ENCODE measurements around the gene PSMD12. TPM values are rescaled to one million over a fixed set of nuclear protein-coding genes. Genes with fewer than 3 reads are reported as not detected.

Gene PSMD12
- polyA plus RNA-seq, 2 donors = 20.3 to 28.7 TPM

- Histone ChIP-seq H3K9me3 (ENCODE audit: control insufficient read depth in 2 of 2, insufficient read depth in 1 of 2, low read depth in 1 of 2, low read length in 1 of 2) (no peaks in the 10 kb centered on the region), H3K36me3 (ENCODE audit: control insufficient read depth in 2 of 2, insufficient read depth in 2 of 2, low read length in 1 of 2) (peaks cover 0 to 4% of the 10 kb centered on the region in 2 donors), H3K4me3 (ENCODE audit: low read depth in 1 of 2, low read length in 2 of 2) (peak overlapping the region; percentile 86 to 98), H3K27me3 (ENCODE audit: control insufficient read depth in 1 of 2, insufficient read depth in 2 of 2, low read length in 2 of 2) (no peaks in the 10 kb centered on the region), H3K4me1 (ENCODE audit: control insufficient read depth in 2 of 2, insufficient read depth in 2 of 2, low read length in 1 of 2) (peaks cover 0 to 9% of the 10 kb centered on the region in 2 donors), H3K27ac (ENCODE audit: low read depth in 2 of 2, low read length in 1 of 2) (peak overlapping the region; percentile 85 to 93)
- WGBS, 2 donors = 42 to 50% methylated on average over 26 of the region's 26 CpGs
Observed at GRCh38 chr17:67364847-67365737, 1.3 kb downstream of the PSMD12 start.

GRCh38 chr17:67362173-67362572 lies 4.2 kb downstream of the PSMD12 start:
- H3K36me3 ChIP-seq (ENCODE audit: control insufficient read depth in 2 of 2, insufficient read depth in 2 of 2, low read length in 1 of 2) = peaks cover 0 to 4% of the 10 kb centered on the region in 2 donors
- H3K4me3 ChIP-seq (ENCODE audit: low read depth in 1 of 2, low read length in 2 of 2) = no peak overlapping the region
- 87 to 93% methylated on average over 9 of the region's 9 CpGs for WGBS, 2 donors
- no peaks in the 10 kb centered on the region for H3K27me3 ChIP-seq (ENCODE audit: control insufficient read depth in 1 of 2, insufficient read depth in 2 of 2, low read length in 2 of 2)
- H3K4me1 ChIP-seq (ENCODE audit: control insufficient read depth in 2 of 2, insufficient read depth in 2 of 2, low read length in 1 of 2) = peaks cover 2 to 9% of the 10 kb centered on the region in 2 donors
- no peaks in the 10 kb centered on the region for H3K9me3 ChIP-seq (ENCODE audit: control insufficient read depth in 2 of 2, insufficient read depth in 1 of 2, low read depth in 1 of 2, low read length in 1 of 2)
- no peak overlapping the region for H3K27ac ChIP-seq (ENCODE audit: low read depth in 2 of 2, low read length in 1 of 2)

- peaks cover 0 to 8% of the 10 kb centered on the region in 2 donors for H3K36me3 ChIP-seq (ENCODE audit: control insufficient read depth in 2 of 2, insufficient read depth in 2 of 2, low read length in 1 of 2)
- no peak overlapping the region for H3K4me3 ChIP-seq (ENCODE audit: low read depth in 1 of 2, low read length in 2 of 2)
- no peak overlapping the region for H3K27ac ChIP-seq (ENCODE audit: low read depth in 2 of 2, low read length in 1 of 2)
- peaks cover 2 to 9% of the 10 kb centered on the region in 2 donors for H3K4me1 ChIP-seq (ENCODE audit: control insufficient read depth in 2 of 2, insufficient read depth in 2 of 2, low read length in 1 of 2)
- H3K27me3 ChIP-seq (ENCODE audit: control insufficient read depth in 1 of 2, insufficient read depth in 2 of 2, low read length in 2 of 2) = no peaks in the 10 kb centered on the region
- 59 to 60% methylated on average over 1 of the region's 1 CpG for WGBS, 2 donors
- no peaks in the 10 kb centered on the region for H3K9me3 ChIP-seq (ENCODE audit: control insufficient read depth in 2 of 2, insufficient read depth in 1 of 2, low read depth in 1 of 2, low read length in 1 of 2)
Observed at GRCh38 chr17:67360880-67361279, 5.5 kb downstream of the PSMD12 start.

GRCh38 chr17:67359960-67360791 lies 6.2 kb downstream of the PSMD12 start:
- no peaks in the 10 kb centered on the region for H3K9me3 ChIP-seq (ENCODE audit: control insufficient read depth in 2 of 2, insufficient read depth in 1 of 2, low read depth in 1 of 2, low read length in 1 of 2)
- H3K36me3 ChIP-seq (ENCODE audit: control insufficient read depth in 2 of 2, insufficient read depth in 2 of 2, low read length in 1 of 2) = peaks cover 0 to 9% of the 10 kb centered on the region in 2 donors
- peaks cover 2 to 8% of the 10 kb centered on the region in 2 donors for H3K4me1 ChIP-seq (ENCODE audit: control insufficient read depth in 2 of 2, insufficient read depth in 2 of 2, low read length in 1 of 2)
- H3K4me3 ChIP-seq (ENCODE audit: low read depth in 1 of 2, low read length in 2 of 2) = no peak overlapping the region
- 52 to 54% methylated on average over 8 of the region's 8 CpGs for WGBS, 2 donors
- no peaks in the 10 kb centered on the region for H3K27me3 ChIP-seq (ENCODE audit: control insufficient read depth in 1 of 2, insufficient read depth in 2 of 2, low read length in 2 of 2)
- H3K27ac ChIP-seq (ENCODE audit: low read depth in 2 of 2, low read length in 1 of 2) = peak overlapping the region in 1 of 2 donors; percentile 41

GRCh38 chr17:67358612-67359011 lies 7.8 kb downstream of the PSMD12 start:
- Histone ChIP-seq H3K27ac (ENCODE audit: low read depth in 2 of 2, low read length in 1 of 2) (no peak overlapping the region), H3K27me3 (ENCODE audit: control insufficient read depth in 1 of 2, insufficient read depth in 2 of 2, low read length in 2 of 2) (no peaks in the 10 kb centered on the region), H3K36me3 (ENCODE audit: control insufficient read depth in 2 of 2, insufficient read depth in 2 of 2, low read length in 1 of 2) (peaks cover 2 to 9% of the 10 kb centered on the region in 2 donors), H3K4me3 (ENCODE audit: low read depth in 1 of 2, low read length in 2 of 2) (no peak overlapping the region), H3K4me1 (ENCODE audit: control insufficient read depth in 2 of 2, insufficient read depth in 2 of 2, low read length in 1 of 2) (peaks cover 2 to 3% of the 10 kb centered on the region in 2 donors), H3K9me3 (ENCODE audit: control insufficient read depth in 2 of 2, insufficient read depth in 1 of 2, low read depth in 1 of 2, low read length in 1 of 2) (no peaks in the 10 kb centered on the region)
- WGBS, 2 donors = 65% methylated on average over 2 of the region's 2 CpGs

GRCh38 chr17:67353929-67354574 lies 12.3 kb downstream of the PSMD12 start:
- H3K27ac ChIP-seq (ENCODE audit: low read depth in 2 of 2, low read length in 1 of 2) = no peak overlapping the region
- H3K4me1 ChIP-seq (ENCODE audit: control insufficient read depth in 2 of 2, insufficient read depth in 2 of 2, low read length in 1 of 2) = peaks cover 0 to 2% of the 10 kb centered on the region in 2 donors
- 87 to 93% methylated on average over 8 of the region's 8 CpGs for WGBS, 2 donors
- H3K4me3 ChIP-seq (ENCODE audit: low read depth in 1 of 2, low read length in 2 of 2) = no peak overlapping the region
- no peaks in the 10 kb centered on the region for H3K27me3 ChIP-seq (ENCODE audit: control insufficient read depth in 1 of 2, insufficient read depth in 2 of 2, low read length in 2 of 2)
- peaks cover 6 to 7% of the 10 kb centered on the region in 2 donors for H3K36me3 ChIP-seq (ENCODE audit: control insufficient read depth in 2 of 2, insufficient read depth in 2 of 2, low read length in 1 of 2)
- H3K9me3 ChIP-seq (ENCODE audit: control insufficient read depth in 2 of 2, insufficient read depth in 1 of 2, low read depth in 1 of 2, low read length in 1 of 2) = no peaks in the 10 kb centered on the region

- H3K9me3 ChIP-seq (ENCODE audit: control insufficient read depth in 2 of 2, insufficient read depth in 1 of 2, low read depth in 1 of 2, low read length in 1 of 2) = no peaks in the 10 kb centered on the region
- no peak overlapping the region for H3K27ac ChIP-seq (ENCODE audit: low read depth in 2 of 2, low read length in 1 of 2)
- no peaks in the 10 kb centered on the region for H3K4me1 ChIP-seq (ENCODE audit: control insufficient read depth in 2 of 2, insufficient read depth in 2 of 2, low read length in 1 of 2)
- peaks cover 7 to 9% of the 10 kb centered on the region in 2 donors for H3K36me3 ChIP-seq (ENCODE audit: control insufficient read depth in 2 of 2, insufficient read depth in 2 of 2, low read length in 1 of 2)
- H3K27me3 ChIP-seq (ENCODE audit: control insufficient read depth in 1 of 2, insufficient read depth in 2 of 2, low read length in 2 of 2) = no peaks in the 10 kb centered on the region
- H3K4me3 ChIP-seq (ENCODE audit: low read depth in 1 of 2, low read length in 2 of 2) = no peak overlapping the region
- 89 to 94% methylated on average over 10 of the region's 10 CpGs for WGBS, 2 donors
Observed at GRCh38 chr17:67353161-67353560, 13.2 kb downstream of the PSMD12 start.

- Histone ChIP-seq H3K4me1 (ENCODE audit: control insufficient read depth in 2 of 2, insufficient read depth in 2 of 2, low read length in 1 of 2) (no peaks in the 10 kb centered on the region), H3K27ac (ENCODE audit: low read depth in 2 of 2, low read length in 1 of 2) (no peak overlapping the region), H3K9me3 (ENCODE audit: control insufficient read depth in 2 of 2, insufficient read depth in 1 of 2, low read depth in 1 of 2, low read length in 1 of 2) (no peaks in the 10 kb centered on the region), H3K36me3 (ENCODE audit: control insufficient read depth in 2 of 2, insufficient read depth in 2 of 2, low read length in 1 of 2) (peaks cover 3 to 9% of the 10 kb centered on the region in 2 donors), H3K4me3 (ENCODE audit: low read depth in 1 of 2, low read length in 2 of 2) (no peak overlapping the region), H3K27me3 (ENCODE audit: control insufficient read depth in 1 of 2, insufficient read depth in 2 of 2, low read length in 2 of 2) (no peaks in the 10 kb centered on the region)
- WGBS, 2 donors = 98% methylated on average over 1 of the region's 1 CpG
Observed at GRCh38 chr17:67349420-67349819, 17.0 kb downstream of the PSMD12 start.

GRCh38 chr17:67347826-67348225 lies 18.6 kb downstream of the PSMD12 start:
- Histone ChIP-seq H3K27ac (ENCODE audit: low read depth in 2 of 2, low read length in 1 of 2) (no peak overlapping the region), H3K36me3 (ENCODE audit: control insufficient read depth in 2 of 2, insufficient read depth in 2 of 2, low read length in 1 of 2) (peaks cover 5 to 7% of the 10 kb centered on the region in 2 donors), H3K4me3 (ENCODE audit: low read depth in 1 of 2, low read length in 2 of 2) (no peak overlapping the region), H3K27me3 (ENCODE audit: control insufficient read depth in 1 of 2, insufficient read depth in 2 of 2, low read length in 2 of 2) (no peaks in the 10 kb centered on the region), H3K4me1 (ENCODE audit: control insufficient read depth in 2 of 2, insufficient read depth in 2 of 2, low read length in 1 of 2) (no peaks in the 10 kb centered on the region), H3K9me3 (ENCODE audit: control insufficient read depth in 2 of 2, insufficient read depth in 1 of 2, low read depth in 1 of 2, low read length in 1 of 2) (no peaks in the 10 kb centered on the region)
- WGBS, 2 donors = 96 to 98% methylated on average over 3 of the region's 3 CpGs

All from esophagus (tissue), 2 donors.